IPS DF 6.9 (cell line): Measurements from ENCODE around the gene BTN2A1.

Experiments
- DNase-seq: peaks from one replicate; pipeline ENCODE4 v3.0.0-alpha.2; 2013; ENCODE audit warnings: low read depth, low spot score
- H3K27ac ChIP-seq: one replicate; pipeline ENCODE4 v1.5.1; 2013; ENCODE audit warnings: low read length, control low read depth
- H3K27me3 ChIP-seq: 2 replicates; pipeline ENCODE4 v1.6.1; 2013; ENCODE audit warnings: mild to moderate bottlenecking, low read length; ENCODE audit not compliant: control insufficient read depth, insufficient read depth
- H3K36me3 ChIP-seq: 2 replicates; pipeline ENCODE4 v1.6.1; 2013; ENCODE audit warnings: low read length; ENCODE audit not compliant: control insufficient read depth, insufficient read depth
- H3K4me1 ChIP-seq: 2 replicates; pipeline ENCODE4 v1.6.1; 2013; ENCODE audit warnings: low read length; ENCODE audit not compliant: control insufficient read depth, insufficient read depth
- H3K4me3 ChIP-seq: 2 replicates; pipeline ENCODE4 v1.5.1; 2013; ENCODE audit warnings: mild to moderate bottlenecking, low read length
- H3K9me3 ChIP-seq: 2 replicates; pipeline ENCODE4 v1.6.1; 2013; ENCODE audit warnings: low read length, inconsistent platforms; ENCODE audit not compliant: control insufficient read depth, insufficient read depth
- WGBS: extraction: QIAGEN DNeasy Blood & Tissue Kit; methylation state at CpG from one replicate; pipeline ENCODE4 v1.1.7; 2013; ENCODE audit warnings: mixed read lengths, missing lambda C conversion rate; ENCODE audit not compliant: insufficient read length, insufficient coverage; 5-methylcytosine and 5-hydroxymethylcytosine counted together

BTN2A1 gene

GRCh38 chr6:26516481-26517427 is 59.0 kb downstream of the BTN2A1 start:
- Histone ChIP-seq H3K4me1 (no peaks in the 10 kb centered on the region; the same call in 1 of the 2 replicates), H3K27me3 (no peaks in the 10 kb centered on the region), H3K9me3 (no peaks in the 10 kb centered on the region), H3K27ac (no peak overlapping the region), H3K4me3 (no peak overlapping the region), H3K36me3 (no peaks in the 10 kb centered on the region)
- DNase-seq = no peak
- no CpG with 5 or more reads among the region's 9 CpGs for WGBS
